GM19043 (cell line): ENCODE data around the gene CYB561D1.

Experiments
- ATAC-seq: cut with Tn5 transposase; IDR thresholded peaks from one replicate; pipeline ENCODE4 v1.9.1; 2021; ENCODE audit warnings: low read depth; ENCODE audit not compliant: unreplicated experiment

Gene CYB561D1

GRCh38 chr1:109479311-109479710 lies 14.6 kb upstream of the CYB561D1 start:
- ATAC-seq, result no peak

DNA sequence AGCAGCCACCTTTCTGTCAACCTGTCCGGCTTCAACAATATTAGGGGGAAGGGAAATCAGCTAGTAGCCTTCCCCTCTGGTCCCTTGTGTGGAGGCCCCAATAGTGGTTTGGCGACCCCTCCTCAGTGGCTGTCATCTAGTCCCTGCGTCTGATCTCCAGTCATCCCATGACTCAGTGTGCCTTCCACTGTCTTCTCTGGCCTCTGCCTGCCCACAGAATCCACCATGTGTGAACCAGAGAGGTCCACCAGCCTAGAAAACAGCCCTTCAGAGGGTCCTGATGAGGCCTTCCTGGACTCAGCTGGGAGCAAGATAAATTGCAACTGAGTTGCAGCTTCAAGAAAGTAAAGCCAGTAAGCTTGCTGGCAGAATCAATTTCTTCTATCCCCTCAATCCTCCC lies 14.0 kb upstream of the CYB561D1 start:
- ATAC-seq, result no peak

DNA sequence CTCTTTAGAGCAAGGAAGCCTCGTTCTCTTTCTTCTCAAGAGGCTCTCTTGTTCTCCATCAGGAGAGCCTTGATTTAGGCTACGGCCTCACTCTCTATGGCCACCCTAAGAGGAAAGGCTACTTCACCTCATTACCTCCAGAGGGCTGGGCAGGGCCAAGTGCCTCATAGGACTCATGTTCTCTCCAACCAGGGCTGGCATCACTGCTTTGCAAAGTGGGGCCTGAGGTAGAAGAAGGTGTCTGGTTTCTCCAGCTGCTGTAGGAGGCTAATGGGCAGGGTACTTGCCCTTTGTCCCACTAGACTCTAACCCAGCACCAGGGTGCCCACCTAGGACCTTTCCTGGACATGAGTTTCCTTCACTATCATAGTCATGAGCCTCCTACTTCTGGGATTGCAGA lies 12.2 kb upstream of the CYB561D1 start:
- no peak for ATAC-seq

DNA sequence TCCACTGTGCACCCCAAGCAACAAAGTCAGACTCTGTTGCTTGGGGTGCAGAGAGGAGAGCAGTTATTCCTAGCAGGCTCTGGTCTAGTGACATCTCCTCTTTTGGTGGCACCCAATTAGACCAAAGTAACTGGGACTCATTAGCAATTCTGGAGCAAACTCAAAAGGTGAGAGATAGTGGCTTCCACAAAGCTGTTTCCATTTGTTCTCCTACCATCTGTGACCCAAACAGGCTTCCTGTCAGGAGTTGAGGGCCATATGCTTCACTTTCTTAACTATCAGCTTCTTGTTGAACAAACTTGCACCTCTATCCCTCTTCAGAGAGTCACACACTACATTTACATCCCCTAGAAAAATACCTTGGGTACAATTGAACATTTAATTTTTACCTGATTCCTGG lies 11.7 kb upstream of the CYB561D1 start:
- ATAC-seq, result no peak

GRCh38 chr1:109482791-109483671 lies 10.9 kb upstream of the CYB561D1 start:
- ATAC-seq, result peak; percentile 22

DNA sequence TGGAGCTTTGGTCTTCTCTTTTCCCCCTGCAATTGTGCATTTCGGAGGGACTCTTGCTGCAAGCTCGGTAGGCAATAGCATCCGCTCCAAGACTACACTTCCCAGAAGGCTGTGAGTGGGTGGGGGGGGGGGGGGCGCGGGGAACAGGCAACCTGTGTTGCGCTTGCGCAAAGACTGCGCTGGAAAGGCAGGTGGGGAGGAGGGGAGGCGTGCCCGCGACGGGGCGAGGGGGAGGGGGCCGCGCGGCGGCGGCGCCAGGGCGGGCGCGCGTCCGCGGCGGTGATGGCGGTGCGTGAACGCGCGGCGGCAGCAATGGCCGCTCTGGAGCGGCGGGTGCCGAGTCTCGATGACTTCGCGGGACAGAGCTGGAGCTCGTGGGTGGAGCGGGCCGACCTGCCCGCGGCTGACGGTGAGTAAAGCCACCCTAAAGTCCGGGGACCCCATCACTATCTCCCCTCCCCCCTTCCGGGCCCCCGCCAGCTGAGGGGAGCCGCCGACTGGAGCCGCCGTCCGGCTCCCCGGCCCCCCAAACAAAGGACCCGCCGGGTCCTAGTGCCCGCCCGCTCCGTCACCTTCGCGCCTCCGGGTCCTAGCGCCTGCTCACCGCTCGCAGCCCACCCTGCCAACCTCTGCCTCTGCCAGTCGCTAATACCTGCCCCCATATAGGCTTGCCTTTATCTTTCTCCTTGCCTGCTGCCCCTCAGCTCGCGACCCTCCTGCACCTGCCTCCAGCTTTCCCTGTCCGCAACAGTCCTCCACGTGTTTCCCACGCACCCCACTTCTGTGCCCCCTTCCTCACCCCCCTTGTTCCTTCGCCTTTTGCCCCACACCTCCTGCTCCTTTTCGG lies 10.0 kb upstream of the CYB561D1 start, which contains the start of gene ATXN7L2:
Gene ATXN7L2, plus strand, starts transcription at position 234 of the 847 bp plus-strand sequence. Its CDS starts 49 bp downstream, at position 283.
- peak; percentile 68 for ATAC-seq

- ATAC-seq, result no peak
Observed at GRCh38 chr1:109484519-109484975, 9.3 kb upstream of the CYB561D1 start.

GRCh38 chr1:109485001-109485400 lies 8.9 kb upstream of the CYB561D1 start:
- no peak for ATAC-seq

GRCh38 chr1:109487261-109487660 lies 6.6 kb upstream of the CYB561D1 start:
- no peak for ATAC-seq

DNA sequence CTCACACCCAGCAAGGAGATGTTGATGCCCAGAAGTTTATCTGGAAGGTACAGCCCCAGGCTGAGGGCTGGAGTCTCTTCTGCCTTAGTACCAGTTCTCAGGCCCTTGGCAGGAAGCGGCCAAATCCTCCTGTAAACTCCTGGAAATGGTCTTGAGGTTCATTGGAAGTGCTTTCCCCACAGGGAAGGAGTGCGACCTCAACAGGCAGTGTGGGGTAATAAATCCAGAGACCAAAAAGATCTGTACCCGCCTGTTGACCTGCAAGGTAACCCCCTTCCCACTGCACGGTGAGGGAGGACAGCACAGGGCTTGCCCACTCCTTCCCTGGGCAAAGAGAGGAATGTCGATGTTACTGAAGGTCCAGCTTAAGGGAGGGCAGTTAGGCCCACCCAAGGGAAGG lies 5.7 kb upstream of the CYB561D1 start:
- ATAC-seq, result no peak

DNA sequence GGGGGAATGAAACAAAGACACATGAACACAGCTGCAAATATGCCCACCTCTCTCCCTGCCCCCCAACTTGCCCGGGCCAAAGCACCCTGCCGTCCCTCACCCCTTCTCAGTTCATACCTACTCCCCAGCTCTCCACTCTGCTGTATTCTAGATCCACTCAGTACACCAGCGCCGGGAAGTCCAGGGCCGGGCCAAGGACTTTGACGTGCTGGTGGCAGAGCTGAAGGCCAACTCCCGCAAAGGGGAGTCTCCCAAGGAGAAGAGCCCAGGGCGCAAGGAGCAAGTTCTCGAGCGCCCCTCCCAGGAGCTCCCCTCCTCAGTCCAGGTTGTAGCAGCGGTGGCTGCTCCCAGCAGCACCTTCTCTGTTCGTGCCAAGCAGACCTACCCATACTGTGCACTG lies 5.2 kb upstream of the CYB561D1 start:
- no peak for ATAC-seq

GRCh38 chr1:109490029-109490933 lies 3.6 kb upstream of the CYB561D1 start:
- no peak for ATAC-seq

GRCh38 chr1:109490934-109491302 lies 3.0 kb upstream of the CYB561D1 start:
- no peak for ATAC-seq

- ATAC-seq, result no peak
Observed at GRCh38 chr1:109491372-109491771, 2.5 kb upstream of the CYB561D1 start.

GRCh38 chr1:109492779-109493178 lies 1.1 kb upstream of the CYB561D1 start:
- ATAC-seq, result no peak

DNA sequence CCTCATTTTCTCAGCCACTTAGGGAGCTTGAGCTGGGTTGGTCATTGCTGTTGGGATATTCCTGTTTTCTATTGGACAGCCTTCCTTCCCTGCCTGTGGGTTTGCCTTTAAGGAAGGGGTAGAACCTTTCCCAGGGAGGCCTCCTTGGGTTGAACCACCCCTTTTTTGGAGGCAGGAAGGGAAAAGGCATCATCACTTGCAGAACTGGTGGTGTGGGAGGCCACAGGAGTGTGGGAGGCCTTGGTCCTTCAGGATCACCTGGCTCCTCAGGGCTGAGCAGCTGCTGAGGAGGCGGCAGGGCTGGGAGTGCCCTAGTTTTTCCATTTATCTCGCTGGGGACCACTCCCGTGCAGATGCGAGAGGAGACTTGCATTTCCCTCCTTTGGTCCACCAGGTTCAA lies 667 bp upstream of the CYB561D1 start:
- no peak for ATAC-seq

- no peak for ATAC-seq
Observed at GRCh38 chr1:109495738-109496137, 1.8 kb downstream of the CYB561D1 start.

GRCh38 chr1:109497449-109498160 lies 3.7 kb downstream of the CYB561D1 start:
- no peak for ATAC-seq

- ATAC-seq, result no peak
Observed at GRCh38 chr1:109498161-109498801, 4.4 kb downstream of the CYB561D1 start.
